Limb (tissue), 2 donors: ENCODE data around the gene TEX2.
"Not testable (repeated sequence)": the region's sequence is repeated elsewhere in the genome, so short reads cannot be mapped to it uniquely, and the experiment has no call there.

Source experiments
- DNase-seq, 2 donors: peaks; one replicate each; pipeline ENCODE4 v3.0.0-alpha.2; 2016; ENCODE audit errors: extremely low spot score in 2 of 2

Gene TEX2

DNA sequence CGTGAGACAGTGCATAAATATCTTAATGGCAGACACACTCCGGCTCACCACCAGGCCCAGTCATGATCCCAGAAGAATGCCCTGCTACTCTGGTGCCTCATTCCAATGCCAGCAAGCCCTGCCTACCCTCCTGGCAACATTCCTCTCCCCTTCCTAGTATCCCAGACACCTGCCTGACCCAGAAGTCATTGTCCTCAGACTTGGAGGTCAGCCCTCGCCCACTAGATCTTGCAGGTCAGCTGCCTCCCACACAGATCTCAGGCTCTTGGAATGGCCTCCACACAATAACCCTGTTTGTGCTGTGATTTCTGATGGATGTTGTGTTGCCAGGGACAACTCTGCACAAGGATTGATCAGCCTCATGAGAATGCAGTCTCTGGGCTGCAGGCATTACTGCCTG lies 1.8 kb upstream of the TEX2 start:
- no peak for DNase-seq

DNA sequence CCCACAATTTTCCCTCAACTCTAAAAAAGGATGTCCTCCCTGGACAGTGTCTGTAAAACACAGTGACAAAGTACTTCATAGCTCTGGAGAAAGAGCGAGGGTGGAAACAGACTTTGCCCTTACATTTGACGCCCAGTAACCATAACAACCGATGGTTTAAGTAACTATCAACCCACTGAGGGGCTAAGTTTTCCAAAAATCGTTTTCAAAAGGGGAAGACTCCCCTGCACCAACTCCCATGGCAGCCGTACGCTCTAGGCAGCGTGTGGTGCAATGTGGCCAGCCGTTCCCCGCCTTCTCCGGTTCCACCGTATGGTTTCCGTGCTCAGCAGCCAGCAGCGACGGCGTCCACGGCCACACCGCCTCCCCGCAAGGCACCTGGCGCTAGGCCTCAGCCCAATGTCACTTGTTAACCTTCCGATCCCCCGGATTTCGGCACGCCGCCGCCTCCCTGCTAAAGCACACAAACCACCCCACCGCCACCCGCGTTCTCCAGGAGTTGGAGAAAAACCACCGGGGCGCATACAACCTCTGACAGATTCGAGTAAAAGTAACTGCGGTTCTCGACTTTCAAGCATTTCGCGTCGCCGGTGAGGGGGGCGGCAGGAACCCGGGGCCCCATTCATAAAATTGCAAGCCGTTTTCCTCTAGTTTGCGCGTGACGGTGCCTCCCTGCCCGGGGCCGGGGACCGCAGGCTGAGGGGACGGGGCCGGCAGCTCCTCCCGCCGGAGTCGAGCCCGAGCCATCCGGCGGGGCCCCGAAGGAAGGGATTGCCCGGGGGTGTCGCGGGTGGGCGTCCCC lies 661 bp downstream of the TEX2 start:
- DNase-seq, result peak in 1 of 2 donors; percentile 63

DNA sequence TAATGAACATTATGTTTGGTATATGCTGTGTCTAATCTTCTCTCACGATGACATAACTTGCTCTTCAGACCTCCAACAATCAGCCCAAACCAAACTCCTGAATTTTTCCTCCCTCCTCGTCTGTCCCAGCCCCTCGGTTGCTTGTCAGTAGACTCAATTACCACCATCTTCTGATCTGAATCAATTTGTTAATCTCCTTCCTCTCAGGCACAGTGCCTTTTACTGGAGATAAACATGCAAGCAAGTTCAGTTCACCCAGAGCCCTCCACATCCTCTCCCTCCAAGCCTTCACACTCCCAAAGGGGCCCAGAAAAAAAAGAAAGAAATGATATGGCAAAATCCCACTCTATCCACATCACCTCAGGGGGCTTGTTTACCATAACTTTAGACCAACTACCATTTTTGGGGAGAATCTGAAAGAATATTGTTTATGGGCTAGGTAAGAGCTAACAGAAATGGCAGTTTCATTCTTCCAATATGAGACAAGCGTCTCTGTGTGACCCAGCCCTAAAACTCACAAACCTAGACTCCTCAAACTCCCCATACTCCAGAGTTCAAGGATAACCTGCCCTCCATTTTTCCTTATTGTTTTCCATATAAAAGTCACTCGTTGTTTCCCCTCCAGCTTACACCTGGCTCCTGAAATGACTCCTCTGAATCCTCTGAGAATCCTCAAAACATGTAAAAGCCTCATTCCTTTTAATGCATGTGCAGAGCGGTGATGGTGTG lies 1.5 kb downstream of the TEX2 start:
- DNase-seq, result no peak

DNA sequence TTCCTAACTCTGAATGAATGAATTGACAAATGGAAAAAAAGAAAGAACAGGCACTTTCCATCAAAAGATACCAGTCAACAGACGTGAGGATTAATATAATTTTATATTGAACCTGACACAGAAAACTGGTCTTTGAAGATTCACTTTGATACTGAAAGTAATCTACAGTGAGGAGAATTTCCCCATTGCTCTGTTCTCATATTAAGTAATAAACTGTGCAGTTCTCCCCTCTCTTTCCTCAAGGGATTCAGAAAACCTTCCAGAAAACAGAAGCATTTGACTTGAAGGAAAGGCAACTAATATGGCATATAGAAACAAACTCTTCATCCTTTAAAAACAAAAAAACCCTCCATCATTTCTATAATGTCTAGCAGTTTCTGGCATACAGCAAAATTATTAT lies 2.2 kb downstream of the TEX2 start:
- DNase-seq, result no peak

GRCh38 chr17:64259922-64260321 lies 3.1 kb downstream of the TEX2 start:
- no peak for DNase-seq

DNA sequence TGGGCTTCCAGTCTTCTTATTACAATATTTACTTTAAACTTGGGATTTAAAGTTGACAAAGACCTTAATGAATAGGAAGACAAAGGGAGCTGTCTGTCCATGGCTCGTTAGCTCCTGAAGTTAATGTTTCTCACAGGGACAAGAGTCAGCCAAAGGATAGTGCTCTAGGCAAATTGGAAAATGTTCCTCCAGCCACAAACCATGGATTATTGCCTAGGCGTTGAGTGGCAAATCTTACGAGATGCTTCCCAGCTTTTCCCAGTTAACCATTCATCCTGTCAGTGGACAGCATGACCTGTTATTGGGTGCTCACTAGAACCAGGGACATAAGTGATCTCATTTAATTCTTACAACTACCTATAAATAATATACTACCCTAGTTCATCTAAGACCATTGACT lies 3.6 kb downstream of the TEX2 start:
- DNase-seq, result no peak

- no peak for DNase-seq
Measured at GRCh38 chr17:64256913-64257807, 5.9 kb downstream of the TEX2 start.

DNA sequence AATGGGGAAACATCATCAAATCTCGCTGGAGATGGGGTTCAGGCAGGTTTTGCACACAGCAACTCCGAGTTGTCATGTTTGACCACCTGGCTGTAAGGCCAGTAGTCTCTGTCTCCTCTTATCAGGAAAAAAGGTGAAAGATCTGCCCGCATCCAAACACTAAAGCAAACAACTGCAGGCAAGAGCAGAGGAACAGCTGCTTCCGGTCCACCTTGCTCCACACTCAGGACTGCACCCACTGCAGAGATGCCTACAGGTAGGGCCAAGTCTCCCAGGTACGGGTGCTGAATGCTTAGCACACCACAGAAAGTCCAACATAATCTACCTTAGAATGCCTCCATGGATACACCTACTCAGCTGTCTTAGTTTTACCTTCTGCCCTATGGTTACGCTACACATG lies 7.3 kb downstream of the TEX2 start:
- DNase-seq, result no peak

- DNase-seq, result no peak
Measured at GRCh38 chr17:64254755-64255154, 8.3 kb downstream of the TEX2 start.

DNA sequence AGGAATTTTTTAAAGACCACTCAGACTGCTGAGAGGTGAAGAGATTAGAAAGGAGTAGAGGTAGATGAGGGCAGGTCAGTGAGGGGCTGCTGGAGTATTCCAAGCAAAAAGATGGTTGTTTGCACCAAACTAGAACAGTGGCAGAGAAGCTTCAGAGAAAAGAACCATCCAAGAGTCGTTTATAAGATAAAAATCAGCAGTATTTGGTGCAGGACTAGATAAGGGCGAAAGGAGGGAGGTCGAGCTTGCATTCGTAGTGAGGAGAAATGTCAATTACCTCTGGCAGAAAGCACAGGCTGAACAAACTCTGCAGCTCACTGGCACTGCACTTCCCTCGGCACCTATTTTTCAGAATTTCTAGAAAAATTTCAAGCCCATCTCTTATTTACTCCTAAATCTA lies 9.6 kb downstream of the TEX2 start:
- DNase-seq, result no peak

GRCh38 chr17:64252831-64253230 lies 10.2 kb downstream of the TEX2 start:
- no peak for DNase-seq

- no peak for DNase-seq
Measured at GRCh38 chr17:64250233-64250835, 12.7 kb downstream of the TEX2 start.

DNA sequence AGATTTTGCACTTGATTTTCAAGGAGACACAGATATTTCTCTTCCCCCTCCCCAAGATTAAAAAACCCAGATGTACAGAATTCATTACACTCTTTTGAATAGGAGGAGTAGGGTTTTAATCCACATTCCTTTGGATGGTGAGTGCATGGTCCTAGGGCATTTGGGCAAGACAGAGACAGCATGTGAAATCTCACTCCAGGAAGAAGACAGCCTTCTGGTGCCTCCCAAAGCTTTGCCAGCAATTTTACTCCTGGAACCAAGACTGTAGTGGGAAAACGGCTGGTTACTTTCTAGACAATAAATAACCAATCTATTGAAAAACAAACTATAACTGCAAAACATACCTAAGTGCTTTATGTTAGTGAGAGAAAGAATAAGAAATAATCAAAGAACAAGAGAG lies 15.2 kb downstream of the TEX2 start:
- DNase-seq, result no peak

GRCh38 chr17:64245218-64246145 lies 17.6 kb downstream of the TEX2 start:
- DNase-seq, result no peak

DNA sequence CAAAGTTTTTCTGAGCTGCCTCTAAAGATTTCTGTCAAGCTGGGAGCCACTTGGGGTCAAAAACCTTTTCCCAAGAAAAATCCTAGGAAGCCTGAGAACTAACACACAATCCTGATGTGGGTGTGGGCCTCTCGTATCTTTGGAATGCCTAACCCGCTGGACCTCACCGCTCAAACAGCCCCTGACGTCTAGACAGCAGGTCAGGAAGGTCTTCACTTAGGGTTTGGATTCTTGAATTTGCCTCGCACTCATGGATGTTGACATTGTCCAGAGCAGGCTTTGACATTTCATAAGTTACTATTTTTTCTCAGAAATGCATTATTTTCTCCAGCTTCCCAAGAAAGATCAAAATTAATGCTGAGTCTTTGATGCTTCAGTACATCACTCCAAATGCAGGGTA lies 18.9 kb downstream of the TEX2 start:
- DNase-seq, result no peak

GRCh38 chr17:64243340-64243739 lies 19.7 kb downstream of the TEX2 start:
- no peak for DNase-seq

DNA sequence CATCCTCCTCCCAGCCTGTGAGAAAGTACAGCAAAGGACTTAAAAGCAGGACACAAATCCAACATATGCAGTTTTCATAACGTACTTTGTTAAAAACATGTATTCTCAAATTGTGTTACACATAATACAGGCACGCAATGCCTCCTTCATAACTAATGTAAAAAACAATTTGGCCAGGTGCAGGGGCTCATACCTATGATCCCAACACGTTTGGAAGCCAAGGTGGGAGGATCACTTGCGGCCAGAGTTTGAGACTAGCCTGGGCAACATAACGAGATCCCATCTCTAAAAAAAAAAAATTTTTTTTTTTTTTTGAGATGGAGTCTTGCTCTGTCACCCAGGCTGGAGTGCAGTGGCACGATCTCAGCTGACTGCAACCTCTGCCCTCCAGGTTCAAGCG lies 20.4 kb downstream of the TEX2 start:
- no peak for DNase-seq

DNA sequence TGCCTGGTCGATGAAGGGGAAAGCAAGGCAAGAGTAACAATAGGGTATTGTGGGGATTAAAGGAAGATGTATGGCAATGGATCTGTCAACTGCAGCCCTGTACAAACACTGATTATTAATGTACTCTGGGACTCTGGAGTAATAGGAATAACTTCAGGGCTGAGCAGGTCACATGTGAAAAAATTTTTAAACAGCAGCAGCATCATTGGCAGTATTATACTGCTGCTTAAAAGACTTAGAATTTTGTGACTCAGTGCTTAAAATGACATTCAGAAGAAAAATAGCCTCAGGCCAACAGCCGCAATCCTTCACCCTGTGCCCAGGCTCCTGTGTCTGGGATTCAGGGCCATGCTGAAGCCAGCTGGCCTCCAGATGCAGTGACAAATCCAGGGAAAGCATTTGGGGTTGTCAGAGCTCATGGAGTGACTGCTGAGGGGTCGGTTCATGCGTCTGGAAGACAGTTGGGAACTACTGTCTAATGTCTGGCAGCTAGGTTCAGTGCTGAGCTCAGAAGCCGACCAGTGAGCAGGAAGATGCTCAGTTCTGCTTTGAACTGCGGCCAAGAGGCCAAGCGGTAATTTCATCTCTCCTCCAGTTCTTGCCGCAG lies 22.2 kb downstream of the TEX2 start:
- DNase-seq, result peak; percentile 53

- no peak for DNase-seq
Measured at GRCh38 chr17:64240261-64240740, 22.8 kb downstream of the TEX2 start.

DNA sequence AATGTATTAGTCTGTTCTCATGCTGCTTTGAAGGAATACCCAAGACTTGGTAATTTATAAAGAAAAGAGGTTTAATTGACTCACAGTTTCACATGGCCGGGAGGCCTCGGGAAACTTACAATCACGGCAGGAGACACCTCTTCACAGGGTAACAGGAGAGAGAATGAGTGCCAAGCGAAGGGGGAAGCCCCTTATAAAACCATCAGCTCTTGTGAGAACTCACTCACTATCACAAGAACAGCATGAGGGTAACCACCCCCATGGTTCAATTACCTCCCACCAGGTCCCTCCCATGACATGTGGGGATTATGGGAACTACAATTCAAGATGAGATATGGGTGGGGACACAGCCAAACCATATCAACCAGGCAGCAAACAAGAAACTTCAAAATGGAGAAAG lies 24.6 kb downstream of the TEX2 start:
- DNase-seq, result not testable (repeated sequence)
